Stomach (tissue), 4 donors: Measurements from ENCODE around the gene TENM3.

Experiments
- EP300 ChIP-seq: sonication (generic); formaldehyde crosslinking; IDR thresholded peaks from one replicate; pipeline ENCODE4 v1.6.1; 2017; ENCODE audit warnings: antibody characterized with exemption
- POLR2AphosphoS5 ChIP-seq, 3 donors: sonication (generic); formaldehyde crosslinking; IDR thresholded peaks; one replicate each; pipeline ENCODE4 v1.6.1; 2016; ENCODE audit warnings: antibody characterized with exemption in 3 of 3
- TF ChIP-seq, protein P1 (sequence below), 7 experiments: fragments of 450-650 bp in 4 of 7; fragments of 200-600 bp in 3 of 7; sonication (generic) in 3 of 7; IDR thresholded peaks; one replicate each; pipeline ENCODE4 v1.5.1; 2016 to 2019; ENCODE audit warnings: antibody characterized with exemption in 7 of 7, control low read depth in 2 of 7, mild to moderate bottlenecking in 1 of 7

DNA sequence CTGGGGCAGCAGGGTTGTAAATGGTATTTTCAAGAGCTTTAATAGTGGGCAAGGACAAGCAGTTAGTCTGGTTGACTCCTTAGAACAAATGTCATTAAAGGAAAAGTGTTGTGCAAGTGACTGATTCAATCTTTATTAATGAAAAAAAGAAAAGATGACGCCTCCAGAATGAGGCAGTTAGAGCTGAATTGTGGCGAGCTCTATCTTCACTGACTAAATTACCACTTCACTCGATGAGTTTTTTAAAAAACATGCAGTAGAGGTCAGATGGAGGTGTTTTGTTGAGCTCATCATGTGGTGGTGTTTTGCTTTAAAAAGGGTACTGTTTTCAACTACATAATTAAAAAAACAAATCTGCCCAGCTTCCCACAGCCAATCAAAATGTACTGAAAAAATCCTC lies 28.1 kb upstream of the TENM3 start:
- TF ChIP-seq POLR2AphosphoS5 (IDR thresholded peaks at IDR 0.05) (no peak), EP300 (no peak)
- TF ChIP-seq, protein P1, sequence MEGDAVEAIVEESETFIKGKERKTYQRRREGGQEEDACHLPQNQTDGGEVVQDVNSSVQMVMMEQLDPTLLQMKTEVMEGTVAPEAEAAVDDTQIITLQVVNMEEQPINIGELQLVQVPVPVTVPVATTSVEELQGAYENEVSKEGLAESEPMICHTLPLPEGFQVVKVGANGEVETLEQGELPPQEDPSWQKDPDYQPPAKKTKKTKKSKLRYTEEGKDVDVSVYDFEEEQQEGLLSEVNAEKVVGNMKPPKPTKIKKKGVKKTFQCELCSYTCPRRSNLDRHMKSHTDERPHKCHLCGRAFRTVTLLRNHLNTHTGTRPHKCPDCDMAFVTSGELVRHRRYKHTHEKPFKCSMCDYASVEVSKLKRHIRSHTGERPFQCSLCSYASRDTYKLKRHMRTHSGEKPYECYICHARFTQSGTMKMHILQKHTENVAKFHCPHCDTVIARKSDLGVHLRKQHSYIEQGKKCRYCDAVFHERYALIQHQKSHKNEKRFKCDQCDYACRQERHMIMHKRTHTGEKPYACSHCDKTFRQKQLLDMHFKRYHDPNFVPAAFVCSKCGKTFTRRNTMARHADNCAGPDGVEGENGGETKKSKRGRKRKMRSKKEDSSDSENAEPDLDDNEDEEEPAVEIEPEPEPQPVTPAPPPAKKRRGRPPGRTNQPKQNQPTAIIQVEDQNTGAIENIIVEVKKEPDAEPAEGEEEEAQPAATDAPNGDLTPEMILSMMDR (IDR thresholded peaks at IDR 0.05), result no peak
